Endodermal cell (in vitro differentiated cells): Measurements from ENCODE around the gene CD40. TPM values are rescaled to one million over a fixed set of nuclear protein-coding genes. Genes with fewer than 3 reads are reported as not detected.

Source experiments
- DNase-seq: peaks from one replicate; pipeline ENCODE4 v3.0.0-alpha.2; 2017
- H3K27ac ChIP-seq: 2 replicates; pipeline ENCODE4 v1.5.1; 2013; ENCODE audit warnings: mild to moderate bottlenecking, low read depth, low read length, moderate library complexity
- H3K27me3 ChIP-seq: 2 replicates; pipeline ENCODE4 v1.6.1; 2013; ENCODE audit warnings: mild to moderate bottlenecking, low read length, moderate library complexity; ENCODE audit not compliant: insufficient read depth, control insufficient read depth, poor library complexity, severe bottlenecking
- H3K36me3 ChIP-seq: 2 replicates; pipeline ENCODE4 v1.7.0; 2013; ENCODE audit warnings: mild to moderate bottlenecking, low read length, moderate library complexity; ENCODE audit not compliant: control insufficient read depth, insufficient read depth
- H3K4me1 ChIP-seq: one replicate; pipeline ENCODE4 v1.7.0; 2013; ENCODE audit warnings: low read length; ENCODE audit not compliant: control insufficient read depth, insufficient read depth
- H3K4me3 ChIP-seq: 2 replicates; pipeline ENCODE4 v1.5.1; 2013; ENCODE audit warnings: mild to moderate bottlenecking, low read length, moderate library complexity
- H3K9ac ChIP-seq: 2 replicates; pipeline ENCODE4 v1.6.1; 2013; ENCODE audit warnings: mild to moderate bottlenecking, low read length, moderate library complexity; ENCODE audit not compliant: poor library complexity, severe bottlenecking; ENCODE audit errors: extremely low read depth
- H3K9me3 ChIP-seq: 2 replicates; pipeline ENCODE4 v1.6.1; 2013; ENCODE audit warnings: mild to moderate bottlenecking, low read length, moderate library complexity; ENCODE audit not compliant: control insufficient read depth
- H3K27ac Mint-ChIP-seq: 2 replicates; pipeline ENCODE4 v1.8.0; 2020; ENCODE audit warnings: mixed read lengths
- H3K27me3 Mint-ChIP-seq: 2 replicates; pipeline ENCODE4 v1.8.0; 2021; ENCODE audit warnings: mild to moderate bottlenecking, mixed read lengths; ENCODE audit not compliant: insufficient read depth
- H3K36me3 Mint-ChIP-seq: 2 replicates; pipeline ENCODE4 v1.8.0; 2020; ENCODE audit warnings: low read depth, mixed read lengths
- H3K4me1 Mint-ChIP-seq: 2 replicates; pipeline ENCODE4 v1.8.0; 2020; ENCODE audit warnings: mixed read lengths
- H3K4me3 Mint-ChIP-seq: 2 replicates; pipeline ENCODE4 v1.8.0; 2020; ENCODE audit warnings: mild to moderate bottlenecking, moderate library complexity, mixed read lengths
- H3K9me3 Mint-ChIP-seq: 2 replicates; pipeline ENCODE4 v1.8.0; 2020; ENCODE audit warnings: mild to moderate bottlenecking, mixed read lengths
- WGBS, 2 experiments: methylation state at CpG; one replicate each; pipeline versions ENCODE4 v1.1.5 to v1.1.7; 2013; ENCODE audit warnings: missing lambda C conversion rate in 2 of 2, mixed read lengths in 1 of 2; ENCODE audit not compliant: insufficient coverage in 1 of 2, insufficient read length in 1 of 2; 5-methylcytosine and 5-hydroxymethylcytosine counted together
- total RNA-seq, 2 donors: library from RNA; stranded (reverse); fragmentation: NEBNext Ultra II Directional in 1 of 2; extraction: Animal tissue kit (Norgen Biotek cat#: 25700) in 1 of 2; gene quantifications; 2 replicates in 1 of 2; 3 replicates in 1 of 2; pipeline ENCODE4 v1.2.1, GENCODE V29; 2021
- TF ChIP-seq, protein P1 (sequence below): fragments of 200-600 bp; sonication (generic); conservative IDR thresholded peaks from 2 replicates; pipeline ENCODE4 v1.5.0; 2021; ENCODE audit warnings: antibody characterized with exemption, mild to moderate bottlenecking

The CD40 gene
- total RNA-seq, 2 donors from 2014 or later = 9.0 to 16.4 TPM

DNA sequence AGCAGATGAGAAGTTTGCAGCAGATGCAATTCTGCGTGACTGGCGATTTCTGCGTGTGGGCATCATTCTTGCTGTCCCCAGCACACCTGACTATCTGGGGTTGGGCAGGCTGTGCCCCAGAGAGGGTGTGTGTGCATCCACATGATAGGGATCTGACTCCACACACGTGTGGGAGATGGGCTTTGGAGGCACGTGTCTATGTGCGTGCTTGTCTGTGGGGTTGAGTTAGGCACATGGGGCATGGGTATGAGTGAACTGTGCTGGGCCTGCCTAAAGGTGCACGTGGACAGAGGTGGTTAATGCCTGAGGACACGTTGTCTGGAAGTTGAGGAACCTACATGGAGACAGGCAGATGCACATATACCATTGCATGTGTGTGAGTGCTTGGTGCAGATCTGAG is 50.3 kb downstream of the CD40 start:
- Histone ChIP-seq H3K27me3 (peaks cover 32% of the 10 kb centered on the region), H3K4me3 (no peak overlapping the region), H3K4me1 (no peaks in the 10 kb centered on the region), H3K27ac (no peak overlapping the region), H3K36me3 (no peaks in the 10 kb centered on the region), H3K9ac (no peak overlapping the region), H3K9me3 (no peaks in the 10 kb centered on the region)
- TF ChIP-seq, protein P1, sequence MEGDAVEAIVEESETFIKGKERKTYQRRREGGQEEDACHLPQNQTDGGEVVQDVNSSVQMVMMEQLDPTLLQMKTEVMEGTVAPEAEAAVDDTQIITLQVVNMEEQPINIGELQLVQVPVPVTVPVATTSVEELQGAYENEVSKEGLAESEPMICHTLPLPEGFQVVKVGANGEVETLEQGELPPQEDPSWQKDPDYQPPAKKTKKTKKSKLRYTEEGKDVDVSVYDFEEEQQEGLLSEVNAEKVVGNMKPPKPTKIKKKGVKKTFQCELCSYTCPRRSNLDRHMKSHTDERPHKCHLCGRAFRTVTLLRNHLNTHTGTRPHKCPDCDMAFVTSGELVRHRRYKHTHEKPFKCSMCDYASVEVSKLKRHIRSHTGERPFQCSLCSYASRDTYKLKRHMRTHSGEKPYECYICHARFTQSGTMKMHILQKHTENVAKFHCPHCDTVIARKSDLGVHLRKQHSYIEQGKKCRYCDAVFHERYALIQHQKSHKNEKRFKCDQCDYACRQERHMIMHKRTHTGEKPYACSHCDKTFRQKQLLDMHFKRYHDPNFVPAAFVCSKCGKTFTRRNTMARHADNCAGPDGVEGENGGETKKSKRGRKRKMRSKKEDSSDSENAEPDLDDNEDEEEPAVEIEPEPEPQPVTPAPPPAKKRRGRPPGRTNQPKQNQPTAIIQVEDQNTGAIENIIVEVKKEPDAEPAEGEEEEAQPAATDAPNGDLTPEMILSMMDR = no peak
- H3K27me3 Mint-ChIP-seq = peaks cover 48% of the 10 kb centered on the region
- no peaks in the 10 kb centered on the region for H3K4me1 Mint-ChIP-seq
- no peak for DNase-seq
- H3K9me3 Mint-ChIP-seq = no peaks in the 10 kb centered on the region
- H3K27ac Mint-ChIP-seq = no peak overlapping the region
- H3K4me3 Mint-ChIP-seq = no peak overlapping the region
- WGBS, 2 experiments = 77 to 85% methylated on average over 6 to 8 of the region's 8 CpGs
- H3K36me3 Mint-ChIP-seq = no peaks in the 10 kb centered on the region

DNA sequence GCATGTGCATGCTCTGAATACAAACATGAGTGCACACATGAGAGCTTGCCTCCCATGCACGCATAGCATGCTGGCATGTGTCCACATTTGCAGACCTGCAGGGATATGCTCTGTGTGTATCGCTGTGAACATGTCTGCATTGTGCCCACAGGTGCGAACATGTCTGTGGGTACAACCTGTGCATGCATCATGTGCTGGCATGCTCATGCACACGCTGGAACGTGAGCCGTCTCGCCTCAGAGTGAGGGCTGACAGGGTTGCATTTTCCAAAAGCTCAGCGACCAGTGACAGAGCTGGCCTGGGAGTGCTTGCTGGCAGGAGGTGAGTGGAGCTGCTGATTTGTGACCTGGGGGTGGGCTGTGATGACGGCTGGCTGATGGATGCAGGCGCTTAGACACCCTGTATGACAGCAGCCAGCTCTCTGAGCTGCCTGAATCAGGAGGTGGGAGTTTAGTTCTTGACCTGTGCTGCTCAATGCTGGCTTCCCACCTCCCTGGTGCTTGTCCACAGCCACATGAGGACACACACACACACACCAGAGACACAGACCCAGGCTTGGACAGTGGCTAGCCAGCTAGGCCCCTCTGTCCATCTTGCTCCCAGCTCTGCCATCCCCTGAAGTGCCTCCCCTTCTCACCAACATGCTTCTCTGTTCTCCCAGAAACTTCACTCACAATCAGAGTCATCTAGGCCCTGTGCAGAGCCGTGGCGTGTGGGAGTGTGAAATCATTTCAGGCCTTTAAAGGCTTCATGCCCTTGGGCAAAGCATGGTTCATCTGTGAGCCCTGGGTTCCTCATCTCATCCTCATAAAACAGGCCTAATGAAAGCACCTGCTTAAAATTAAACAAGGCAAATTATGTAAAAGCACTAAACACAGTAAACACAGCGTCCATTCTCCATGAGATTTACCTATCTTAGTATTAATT is 51.4 kb downstream of the CD40 start:
- Histone ChIP-seq H3K36me3 (no peaks in the 10 kb centered on the region), H3K27ac (no peak overlapping the region), H3K9me3 (no peaks in the 10 kb centered on the region), H3K4me1 (no peaks in the 10 kb centered on the region), H3K27me3 (peaks cover 42% of the 10 kb centered on the region), H3K9ac (no peak overlapping the region), H3K4me3 (no peak overlapping the region)
- H3K9me3 Mint-ChIP-seq = no peaks in the 10 kb centered on the region
- H3K36me3 Mint-ChIP-seq = no peaks in the 10 kb centered on the region
- TF ChIP-seq, protein P1 = no peak
- no peaks in the 10 kb centered on the region for H3K4me1 Mint-ChIP-seq
- DNase-seq = no peak
- no peak overlapping the region for H3K4me3 Mint-ChIP-seq
- peaks cover 55% of the 10 kb centered on the region for H3K27me3 Mint-ChIP-seq
- 82 to 84% methylated on average over 4 to 13 of the region's 13 CpGs for WGBS, 2 experiments
- H3K27ac Mint-ChIP-seq = no peak overlapping the region

DNA sequence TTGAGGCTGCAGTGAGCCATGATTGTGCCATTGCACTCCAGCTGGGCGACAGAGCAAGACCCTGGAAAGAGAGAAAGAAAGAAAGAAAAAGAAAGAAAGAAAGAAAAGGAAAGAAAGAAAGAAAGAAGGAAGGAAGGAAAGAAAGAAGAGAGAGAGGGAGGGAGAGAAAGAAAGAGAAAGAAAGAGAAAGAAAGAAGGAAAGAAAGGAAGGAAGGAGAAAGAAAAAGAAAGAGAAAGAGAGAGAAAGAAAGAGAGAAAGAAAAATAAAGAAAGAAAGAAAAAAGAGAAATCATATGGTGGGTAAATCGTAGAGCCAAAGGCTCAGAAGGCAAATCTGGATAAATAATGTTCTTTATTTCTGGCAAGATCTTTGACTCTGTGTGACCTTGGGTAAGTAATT is 53.4 kb downstream of the CD40 start:
- no peak overlapping the region for H3K27ac Mint-ChIP-seq

More for the DNA sequence above, 53.4 kb downstream of the CD40 start:
- H3K4me1 ChIP-seq = no peaks in the 10 kb centered on the region
- no peak overlapping the region for H3K4me3 ChIP-seq
- H3K27ac ChIP-seq = no peak overlapping the region
- WGBS, 2 experiments = 86% methylated on average over 2 of the region's 2 CpGs
- H3K9ac ChIP-seq = no peak overlapping the region
- Mint-ChIP-seq H3K36me3 (no peaks in the 10 kb centered on the region), H3K4me1 (no peaks in the 10 kb centered on the region), H3K4me3 (no peak overlapping the region), H3K9me3 (no peaks in the 10 kb centered on the region), H3K27me3 (peaks cover 67% of the 10 kb centered on the region)
- no peaks in the 10 kb centered on the region for H3K9me3 ChIP-seq
- H3K36me3 ChIP-seq = no peaks in the 10 kb centered on the region
- no peak for DNase-seq
- TF ChIP-seq, protein P1 = no peak
- peaks cover 59% of the 10 kb centered on the region for H3K27me3 ChIP-seq
